ENCODE measurements around the gene LHPP.

LHPP gene

DNA sequence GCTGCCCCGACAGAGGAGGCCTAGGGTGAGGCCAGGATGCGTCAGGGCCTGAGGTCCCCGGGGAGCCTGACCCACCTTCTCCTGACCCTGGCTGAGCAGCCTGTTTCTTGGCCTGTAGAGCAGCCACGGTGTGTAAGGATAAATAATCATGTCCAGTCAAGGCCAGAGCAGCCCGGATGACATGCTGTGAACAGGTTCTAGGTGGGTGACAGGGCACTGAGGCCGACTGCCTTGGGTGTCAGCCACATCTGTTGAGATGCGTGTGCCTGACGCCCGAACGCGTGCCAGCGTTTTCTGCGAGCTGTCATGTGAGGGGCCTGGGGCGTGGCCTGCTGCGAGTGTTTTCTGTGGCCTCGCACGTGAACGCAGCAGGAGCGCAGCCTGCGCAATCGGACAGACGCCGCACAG, 164.2 kb downstream of the LHPP start:
- no peak for DNase-seq (ENCODE audit: low spot score)

DNA sequence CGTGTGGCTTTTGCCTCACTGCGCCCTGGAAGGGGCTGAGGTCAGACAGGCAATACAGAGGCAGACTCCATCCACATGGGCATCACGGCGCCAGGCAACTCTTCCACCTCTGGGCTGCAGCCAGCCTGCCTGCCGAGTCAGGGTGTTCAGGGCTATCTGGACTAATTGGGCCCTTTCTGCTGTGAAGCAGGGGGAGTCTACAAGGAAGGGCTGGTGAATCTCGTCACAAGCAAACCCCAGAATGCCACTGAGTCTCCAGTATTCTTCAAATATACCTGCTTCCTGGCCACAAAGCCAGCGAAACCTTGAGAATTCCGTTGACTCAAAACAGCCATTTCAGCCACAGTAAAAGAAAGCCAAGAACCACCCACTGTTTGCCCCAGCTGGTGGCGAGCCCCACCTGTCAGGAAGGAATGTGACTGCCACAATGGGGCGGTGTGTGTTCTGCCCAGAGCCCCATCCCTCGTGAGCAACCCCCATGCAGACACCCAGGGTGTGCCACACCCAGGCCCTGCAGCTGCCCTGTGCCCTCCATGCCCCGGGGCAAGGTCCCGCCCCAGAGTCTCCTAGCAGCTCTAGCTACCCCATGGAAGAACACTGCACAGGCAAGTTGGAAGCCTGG, 165.2 kb downstream of the LHPP start:
- DNase-seq (ENCODE audit: low spot score) = no peak

DNA sequence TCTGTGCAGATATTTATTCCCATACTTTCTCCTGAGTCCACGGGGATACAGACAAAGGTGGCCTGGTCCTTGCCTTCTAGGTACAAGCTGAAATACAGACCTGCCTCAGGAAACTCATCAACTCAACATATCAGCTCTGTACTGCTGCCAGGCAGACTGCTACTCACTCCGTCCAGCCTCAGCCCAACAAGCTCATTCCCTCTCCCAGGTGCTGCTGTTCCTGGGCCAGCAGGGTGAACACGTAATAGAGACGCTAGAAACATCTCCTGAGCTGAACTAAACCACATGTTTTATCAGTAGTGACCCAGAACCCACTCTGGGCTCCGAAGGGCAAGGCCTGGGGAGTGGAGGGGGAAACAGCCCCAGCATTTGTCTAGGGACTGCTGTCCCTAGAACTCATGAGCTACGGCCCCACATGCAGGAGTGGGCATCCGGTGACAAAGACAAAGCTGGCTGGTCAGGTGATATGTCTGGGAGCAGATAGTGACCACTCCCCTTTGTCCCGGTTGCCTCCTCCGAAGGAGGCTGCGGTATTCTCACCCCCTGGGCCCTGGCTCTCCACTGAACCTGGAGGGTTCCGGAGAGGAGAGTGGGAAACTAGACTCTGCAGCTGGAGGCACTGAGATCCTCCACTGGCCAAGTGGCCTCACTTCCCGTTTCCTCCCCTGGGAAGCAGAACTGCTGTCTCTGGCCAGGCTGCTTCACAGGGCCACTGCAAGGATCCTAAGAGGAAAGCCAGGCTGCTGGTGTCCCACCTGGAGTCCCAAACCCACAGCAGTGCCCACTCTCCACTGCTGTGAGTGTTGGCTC, 166.4 kb downstream of the LHPP start:
- no peak for DNase-seq (ENCODE audit: low spot score)

DNA sequence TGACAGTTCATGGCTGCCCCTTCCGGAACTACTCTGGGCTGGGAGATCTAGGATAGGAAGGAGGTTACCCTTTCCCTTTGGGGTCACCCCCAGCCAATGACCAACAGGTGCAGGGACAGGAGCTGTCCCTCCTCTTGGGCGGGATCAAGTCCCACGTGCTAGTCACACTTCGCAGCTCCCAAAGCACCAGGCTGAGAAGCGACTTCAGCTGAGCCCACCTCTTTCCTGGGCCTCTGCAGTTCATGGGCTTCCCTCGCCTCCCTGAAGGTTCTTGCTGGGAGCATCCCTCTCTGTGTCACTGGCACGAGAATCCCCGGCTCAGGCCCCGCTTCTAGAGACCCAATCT, 167.0 kb downstream of the LHPP start:
- DNase-seq (ENCODE audit: low spot score) = no peak

DNA sequence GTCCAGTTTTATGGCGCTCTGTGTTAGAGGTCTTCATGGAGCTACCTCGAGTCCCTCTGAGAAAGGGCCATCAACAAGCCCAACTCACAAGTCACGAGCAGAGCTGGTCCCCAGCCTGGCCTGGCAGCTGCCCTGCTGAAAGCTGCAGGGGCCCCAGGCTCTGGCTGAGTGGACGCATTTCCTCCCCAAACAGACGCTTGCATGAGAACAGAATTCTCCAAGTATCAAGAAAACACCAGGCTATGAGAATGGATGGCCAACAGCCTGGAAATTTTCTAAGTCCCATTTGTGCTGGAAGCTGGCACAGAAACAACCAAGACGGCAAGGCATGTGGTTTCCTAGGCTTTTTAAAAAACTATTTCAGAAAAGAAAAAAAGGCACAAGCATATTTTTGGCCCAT, 167.8 kb downstream of the LHPP start:
- DNase-seq (ENCODE audit: low spot score) = peak; percentile 83

DNA sequence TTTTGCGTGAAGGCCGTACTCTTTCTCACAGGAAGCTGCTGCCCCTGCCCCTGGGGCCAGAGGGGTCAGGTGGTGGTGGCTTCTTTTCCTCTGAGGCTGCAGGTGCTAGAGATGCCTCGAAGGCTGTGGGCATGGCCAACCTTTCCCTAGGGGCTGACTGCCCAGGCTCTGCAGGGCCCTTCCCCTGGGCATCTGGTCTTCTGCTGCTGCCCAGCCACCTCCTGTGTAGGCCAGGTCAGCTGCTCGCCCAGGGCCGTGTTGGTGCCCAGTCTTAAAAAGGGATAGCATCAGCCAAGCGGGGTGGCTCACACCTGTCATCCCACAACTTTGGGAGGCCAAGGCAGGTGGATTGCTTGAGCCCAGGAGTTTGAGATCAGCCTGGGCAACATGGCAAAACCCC, 168.2 kb downstream of the LHPP start:
- DNase-seq (ENCODE audit: low spot score) = peak; percentile 61

DNA sequence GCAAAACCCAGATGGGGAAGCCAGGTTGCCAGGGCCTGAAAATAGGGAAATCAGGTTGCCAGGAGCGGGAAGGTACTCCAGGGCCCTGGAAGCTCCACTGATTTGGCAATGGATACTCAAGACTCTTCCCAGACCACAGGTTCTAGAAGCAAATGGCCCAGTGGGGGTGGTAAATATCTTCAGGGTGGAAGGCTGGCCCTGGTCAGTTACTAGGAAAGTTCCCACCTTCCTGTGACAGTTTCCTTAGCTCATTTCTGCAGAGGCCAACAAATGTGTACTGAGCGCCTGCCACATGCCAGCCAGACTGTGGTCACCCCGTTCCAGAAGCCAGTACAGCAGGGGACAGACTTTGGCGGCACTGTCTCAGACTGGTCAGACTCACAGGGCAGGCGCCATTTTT, 168.9 kb downstream of the LHPP start:
- DNase-seq (ENCODE audit: low spot score) = no peak

DNA sequence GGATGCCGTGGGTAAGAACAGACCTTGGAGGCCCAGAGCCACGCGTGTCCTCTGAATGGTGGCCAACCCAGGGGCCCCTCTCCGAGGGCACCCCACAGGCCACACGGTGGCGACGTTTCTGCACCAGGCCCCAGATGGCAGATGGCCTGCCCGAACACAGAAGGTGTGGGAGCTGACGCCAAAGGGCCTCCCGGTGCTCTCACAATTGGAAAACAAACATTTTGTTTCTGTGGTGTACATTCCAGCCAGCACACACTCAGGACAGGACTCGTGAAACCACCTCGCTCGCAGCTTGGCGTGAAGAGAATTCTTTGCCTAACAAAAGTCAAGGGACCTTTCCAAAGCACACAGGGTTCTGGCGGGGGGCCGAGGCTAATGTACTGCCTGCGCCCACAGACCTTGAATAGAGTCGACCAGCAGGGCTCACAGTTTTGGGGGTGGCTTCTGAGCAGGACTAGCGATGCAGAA, 170.5 kb downstream of the LHPP start:
- no peak for DNase-seq (ENCODE audit: low spot score)

DNA sequence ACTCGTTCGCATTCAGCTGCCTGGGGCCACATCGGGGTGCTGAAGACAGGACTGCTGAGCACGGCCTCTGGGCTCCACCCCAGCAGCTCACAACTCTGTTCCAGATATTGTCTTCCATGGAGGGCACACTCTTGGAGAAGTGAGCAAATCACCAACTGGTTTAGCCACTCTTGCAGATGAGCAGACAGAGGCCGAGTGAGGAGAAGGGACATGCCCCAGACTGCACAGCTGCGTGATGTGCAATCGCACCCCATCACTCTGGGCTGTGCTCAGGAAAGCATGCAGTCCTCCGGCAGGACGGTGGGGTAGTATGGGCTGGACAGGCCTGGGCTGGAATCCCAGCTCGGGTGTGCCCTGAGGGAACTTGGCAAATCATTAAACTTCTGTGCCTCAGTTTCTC, 170.9 kb downstream of the LHPP start:
- DNase-seq (ENCODE audit: low spot score) = no peak

DNA sequence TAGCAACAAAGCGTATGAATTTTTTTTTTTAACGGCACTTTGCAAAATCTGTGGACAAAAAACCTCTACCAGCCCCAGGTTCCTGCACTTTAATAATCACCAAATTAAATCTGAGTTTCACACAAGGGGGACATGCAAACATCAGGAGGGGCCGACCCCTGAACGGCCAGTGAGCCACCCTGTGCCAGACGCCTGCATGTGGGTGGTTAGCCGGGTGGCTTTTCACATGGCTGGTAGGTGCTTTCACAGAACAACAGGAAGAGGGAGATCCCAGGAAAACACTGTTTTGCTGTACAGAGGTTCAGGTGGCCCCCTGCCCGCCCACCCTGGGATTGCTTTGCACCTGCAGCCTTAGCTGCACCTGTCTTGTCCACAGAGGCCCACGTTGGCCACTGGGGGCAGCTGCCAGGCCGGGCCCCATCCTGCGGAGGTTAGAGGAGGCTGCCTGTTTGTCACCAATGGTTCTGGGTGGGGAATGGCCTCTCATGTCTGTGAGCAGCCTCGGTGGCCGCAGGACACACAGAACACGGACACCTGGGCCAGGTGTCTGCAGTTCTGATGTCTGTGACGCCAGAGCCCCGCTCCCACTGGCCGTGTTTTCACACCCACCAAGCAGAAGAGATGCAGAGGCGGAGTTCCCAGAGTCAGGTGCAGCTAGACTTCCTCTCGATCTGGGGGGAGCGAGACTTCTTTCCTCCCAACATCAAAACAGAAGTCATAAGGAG, 174.8 kb downstream of the LHPP start:
- DNase-seq (ENCODE audit: low spot score) = no peak

DNA sequence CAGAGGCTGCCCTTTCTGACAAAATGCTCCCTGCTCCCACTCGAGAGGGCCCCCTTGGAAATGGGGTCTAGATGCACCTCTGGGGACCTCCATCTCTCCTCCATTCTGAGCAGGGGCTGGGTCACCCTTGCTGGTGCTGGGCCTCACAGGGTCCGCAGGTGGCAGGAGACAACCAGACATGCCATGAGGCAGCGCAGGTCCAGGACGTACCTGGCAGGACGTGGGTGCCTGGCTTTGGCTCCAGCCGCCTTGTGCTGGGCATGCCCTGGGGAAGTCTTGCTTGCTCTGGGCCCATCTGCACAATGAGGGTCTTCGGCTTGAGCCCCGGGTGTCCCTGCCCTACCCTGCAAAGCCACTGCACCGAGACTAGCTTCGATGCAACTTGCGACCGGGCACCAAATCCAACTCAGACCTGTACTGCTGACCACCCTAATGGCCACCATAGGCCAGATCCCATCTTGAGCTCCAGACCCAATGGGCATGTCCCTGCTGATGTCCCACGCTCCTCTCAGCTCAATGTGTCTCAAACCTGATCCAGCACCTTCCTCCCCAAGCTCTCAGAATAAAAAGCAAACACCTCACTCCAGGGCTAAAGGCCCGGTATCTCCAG, 175.6 kb downstream of the LHPP start:
- no peak for DNase-seq (ENCODE audit: low spot score)

DNA sequence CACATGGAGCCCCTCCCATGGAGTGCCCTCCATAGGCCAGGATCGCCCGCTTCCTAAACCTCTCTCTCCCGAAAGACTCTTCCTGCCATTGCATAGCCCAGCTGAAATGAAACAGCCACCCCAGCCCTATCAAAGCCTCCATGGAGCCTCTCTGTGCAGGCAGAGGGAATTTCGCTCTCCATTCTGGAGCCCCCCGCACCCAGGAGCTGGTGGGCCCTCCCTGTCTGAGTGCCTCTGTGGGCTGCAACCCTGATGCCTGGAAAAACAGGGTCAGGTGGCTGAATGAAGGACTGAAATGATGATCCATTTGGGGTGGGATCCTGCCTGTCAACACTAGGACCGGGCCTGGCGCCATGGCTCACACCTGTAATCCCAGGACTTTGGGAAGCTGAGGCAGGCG, 176.1 kb downstream of the LHPP start:
- DNase-seq (ENCODE audit: low spot score) = no peak

DNA sequence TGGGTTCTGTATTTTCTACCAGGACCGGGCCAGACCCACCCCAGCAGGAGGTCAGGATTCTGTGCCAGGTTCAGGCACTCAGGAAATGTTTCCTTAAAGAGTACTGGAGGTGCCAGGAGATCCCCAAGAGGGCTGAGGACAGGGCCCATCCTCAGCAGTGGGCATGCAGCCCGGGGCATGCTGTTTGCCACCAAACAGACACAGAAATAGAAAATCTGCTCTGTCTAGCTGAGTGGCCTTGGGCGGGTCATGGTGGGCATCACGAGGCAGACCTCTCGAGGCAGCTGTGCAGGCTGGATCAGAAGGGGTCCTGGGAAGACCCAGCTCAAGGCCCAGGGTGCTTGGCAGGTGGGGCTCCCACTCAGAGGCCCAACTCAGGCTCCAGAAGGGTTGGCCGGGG, 177.6 kb downstream of the LHPP start:
- DNase-seq (ENCODE audit: low spot score) = no peak

DNA sequence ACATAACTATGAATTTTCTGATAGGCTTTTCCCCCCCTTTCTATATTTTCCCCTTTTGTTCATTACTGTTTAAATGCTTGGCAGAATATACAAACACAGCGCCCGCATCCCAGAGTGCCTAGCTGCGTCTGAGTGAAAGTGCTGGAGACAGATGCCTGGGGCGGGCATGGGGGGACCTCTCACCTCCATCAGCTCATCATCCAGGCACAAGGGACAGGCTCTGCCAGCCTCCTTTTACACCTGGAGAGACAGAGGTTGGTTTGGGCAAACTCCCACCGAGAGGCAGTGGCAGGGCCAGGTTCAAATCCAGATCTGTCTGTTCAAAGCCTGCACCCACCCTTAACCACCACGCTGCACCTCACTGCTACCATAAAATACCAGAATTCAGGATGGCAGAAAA, 178.0 kb downstream of the LHPP start:
- no peak for DNase-seq (ENCODE audit: low spot score)

DNA sequence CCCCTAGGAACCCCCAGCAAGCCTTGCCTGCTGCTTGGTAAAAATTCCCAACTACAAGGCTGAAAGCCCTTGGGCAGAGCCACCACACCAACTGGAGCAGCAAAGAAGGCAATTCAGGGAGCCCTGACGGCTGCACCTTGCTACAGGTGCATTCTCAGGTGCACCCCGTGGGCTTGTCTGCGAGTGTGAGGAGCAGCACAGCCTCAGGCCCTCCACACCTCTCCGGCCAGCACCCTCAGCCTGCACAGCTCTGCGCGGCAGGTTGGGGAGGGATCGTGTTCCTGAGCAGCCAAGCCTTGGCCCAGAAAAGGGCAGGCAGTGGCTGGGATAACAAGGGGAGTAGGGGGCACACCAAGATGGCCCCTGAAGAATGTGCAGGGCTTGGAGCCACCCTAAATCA, 178.4 kb downstream of the LHPP start:
- DNase-seq (ENCODE audit: low spot score) = no peak

DNA sequence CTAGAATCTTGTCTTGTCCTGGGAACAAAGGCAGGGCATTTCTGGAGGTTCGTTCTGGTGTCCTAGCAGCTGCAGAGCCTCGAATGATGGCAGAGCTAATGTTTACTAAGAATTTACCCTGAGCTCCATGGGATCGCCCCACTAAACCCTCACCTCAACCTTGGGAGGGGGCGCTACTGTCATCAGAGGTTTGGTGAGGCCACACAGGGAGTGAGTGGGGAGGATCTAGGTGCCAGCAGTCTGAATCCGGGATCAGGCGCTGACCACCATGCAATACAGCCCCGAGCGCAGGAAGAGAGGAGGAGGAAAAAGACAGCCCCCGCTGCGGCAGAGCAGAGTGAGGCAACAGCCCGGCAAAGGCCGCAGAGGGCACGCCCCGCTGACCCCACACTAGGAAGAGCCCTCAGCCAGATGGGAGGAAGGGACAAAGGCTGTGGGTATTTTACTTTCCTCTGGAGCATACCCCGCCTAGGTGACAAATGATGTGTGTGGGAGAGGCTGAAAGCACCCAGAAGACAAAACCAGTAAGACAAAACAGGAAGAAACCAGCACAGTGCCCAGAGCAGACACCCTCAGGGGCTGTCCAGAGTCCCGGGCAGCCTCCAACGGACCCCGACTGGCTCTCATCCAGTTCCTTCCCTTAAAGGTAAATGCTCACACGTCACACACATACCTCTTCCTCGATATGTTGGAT, 179.1 kb downstream of the LHPP start:
- DNase-seq (ENCODE audit: low spot score) = no peak

DNA sequence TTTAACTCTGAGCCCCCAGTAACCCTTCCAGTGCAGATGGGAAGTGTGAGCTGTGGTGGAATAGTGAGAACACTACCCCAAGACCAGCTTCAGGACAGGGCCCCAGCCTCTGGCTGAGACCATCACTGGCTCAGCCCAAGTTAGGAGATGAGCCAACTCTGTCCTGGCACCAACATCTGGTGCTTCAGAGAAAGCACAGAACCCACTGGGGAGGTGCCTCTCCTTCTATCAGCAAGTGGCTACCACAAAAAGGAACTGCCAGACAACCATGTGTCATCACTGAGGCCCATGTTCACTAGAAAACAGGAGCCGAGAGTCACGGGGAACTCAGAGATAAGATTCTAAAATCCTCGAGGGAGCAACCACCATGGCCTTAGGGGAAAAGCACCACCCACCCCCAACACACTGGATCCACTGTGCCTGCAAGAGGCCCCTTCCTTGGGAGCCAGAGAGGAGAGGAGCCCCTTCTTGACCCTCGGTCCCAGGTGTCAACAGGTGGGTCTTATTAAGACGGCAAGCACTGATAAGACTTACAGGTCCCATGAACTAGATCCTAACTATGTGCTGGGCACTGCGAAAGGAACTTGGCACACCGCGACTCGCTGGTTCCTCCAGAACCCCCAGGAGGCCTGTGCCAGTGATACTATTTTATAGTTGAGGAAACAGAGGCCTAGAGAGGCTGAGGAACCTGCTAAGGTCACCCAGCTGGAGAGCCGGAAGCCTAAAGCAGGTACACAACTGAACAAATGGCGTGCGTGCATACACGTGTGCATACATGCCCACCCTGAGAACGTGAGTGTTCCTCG, 179.9 kb downstream of the LHPP start:
- DNase-seq (ENCODE audit: low spot score) = peak; percentile 65

DNA sequence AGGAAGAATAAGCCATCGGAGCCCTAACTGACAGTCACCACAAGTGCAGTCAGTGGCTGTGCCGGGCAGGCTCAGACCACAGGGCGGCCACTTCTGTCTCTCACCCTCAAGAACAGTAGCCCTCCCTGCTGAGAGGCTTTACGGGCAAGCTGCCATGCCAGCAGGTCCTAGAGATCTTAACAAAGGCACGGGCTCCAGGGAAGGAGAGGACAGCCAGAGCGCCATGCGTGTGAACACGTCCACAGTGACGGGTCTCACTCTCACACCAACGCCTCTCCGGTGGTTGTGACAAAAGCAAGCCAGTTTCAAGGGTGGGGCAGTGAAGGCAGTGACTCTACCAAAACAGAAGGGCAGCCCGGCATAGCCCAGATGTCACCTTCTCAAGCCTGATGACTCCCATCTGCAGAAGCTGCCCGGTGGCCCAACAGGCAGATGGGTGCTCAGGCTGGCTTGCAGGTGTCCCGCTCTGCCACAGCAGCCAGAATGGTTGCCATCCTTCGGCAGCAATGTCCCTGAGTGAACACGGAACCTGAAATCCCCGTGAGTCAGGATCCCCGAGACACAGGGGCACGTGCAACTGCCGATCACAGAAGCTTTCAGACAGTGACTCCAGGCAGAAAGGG, 180.6 kb downstream of the LHPP start:
- no peak for DNase-seq (ENCODE audit: low spot score)

DNA sequence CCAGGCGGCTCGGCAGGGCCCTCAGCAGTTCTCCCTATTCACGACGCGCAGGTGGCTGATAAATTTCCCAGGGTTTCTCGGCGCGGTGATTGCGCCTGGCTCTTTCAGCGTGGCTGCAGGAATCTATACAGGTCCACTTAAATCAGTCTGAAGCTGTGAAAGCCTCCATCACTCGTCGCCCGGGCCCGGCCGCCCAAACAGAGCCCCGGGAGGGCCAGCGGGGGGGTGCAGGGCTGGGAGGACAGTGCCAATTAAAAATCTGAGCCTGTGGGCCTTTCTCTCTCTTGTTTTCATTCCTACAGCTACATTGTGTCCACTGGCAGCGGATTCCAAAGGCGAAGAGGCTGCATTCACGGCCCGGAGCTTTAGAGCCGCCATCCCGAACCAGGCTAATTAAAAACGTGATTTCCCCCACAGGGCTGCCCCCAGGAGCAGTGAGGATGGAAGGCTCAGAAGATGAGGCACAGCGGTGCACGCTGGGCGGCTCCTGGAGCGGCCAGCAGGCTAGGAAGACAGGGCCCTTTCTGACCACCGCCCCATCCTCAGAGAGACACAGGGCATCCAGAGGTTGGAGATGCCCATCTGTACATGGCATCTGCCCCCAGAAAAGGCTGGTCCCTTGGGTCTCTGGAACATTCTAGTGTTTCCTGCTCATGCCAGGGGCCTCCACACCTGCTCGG, 181.8 kb downstream of the LHPP start:
- DNase-seq (ENCODE audit: low spot score) = no peak

DNA sequence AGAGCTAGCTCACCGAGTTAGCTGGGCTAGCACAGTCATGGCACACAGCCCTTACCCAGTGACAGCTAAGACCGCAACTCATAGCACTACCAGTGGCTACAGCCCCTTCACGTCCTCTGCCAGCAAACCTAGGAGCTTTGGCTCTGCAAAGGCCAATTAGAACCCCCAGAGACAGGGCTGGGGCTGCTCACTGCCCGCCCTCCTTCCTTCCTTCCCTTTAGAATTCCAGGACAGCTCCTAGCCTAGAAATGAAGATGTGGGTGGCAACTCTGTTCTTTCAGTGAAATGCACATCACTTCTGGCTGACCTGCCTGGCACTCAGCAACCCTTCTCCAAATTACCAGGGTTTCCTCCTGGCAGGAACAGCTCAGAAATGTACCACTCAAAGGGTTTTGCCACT, 182.6 kb downstream of the LHPP start:
- no peak for DNase-seq (ENCODE audit: low spot score)
